Heart left ventricle (tissue), 13 donors: Measurements from ENCODE around the gene ALDH3B1.

Experiments
- POLR2A ChIP-seq, 2 donors: fragments of 450-650 bp; IDR thresholded peaks; one replicate each; pipeline ENCODE4 v1.6.1; 2017; ENCODE audit warnings: antibody characterized with exemption in 2 of 2, mild to moderate bottlenecking in 2 of 2, moderate library complexity in 2 of 2
- TF ChIP-seq, protein P1 (sequence below), 12 donors: fragments of 200-600 bp; sonication (generic) in 4 of 12; IDR thresholded peaks; one replicate each; pipeline versions ENCODE4 v1.5.0 to v1.8.0; 2018 to 2022; ENCODE audit warnings: antibody characterized with exemption in 12 of 12, mild to moderate bottlenecking in 5 of 12
- donor health status: ischemic (EF 13 %, LVEDD 7.1; RV severe dilation, severe dysfunction).
- donor health status: DM: no; HTN: yes; CAD: no.
- donor health status: DM: no; HTN: no; CAD: no.
- donor health status: ischemic (EF 25% LVEDD 6.9; RV normal size, moderate dysfunction).
- donor health status: ischemic (EF 25% LVEDD 5.7; RV mildly dilated, moderate dysfunction).
- donor health status: ischemic (EF 35%, LVEDD 5.7; RV mildly dilated, moderate dysfunction).
- donor health status: nonischemic (EF 11% LVEDD 7.7; RV severe dilation, severe dysfunction).
- donor health status: DM: yes; HTN: yes; CAD: no.
- donor health status: PGD.
- donor health status: ischemic (EF 29% LVEDD 5.4; RV normal size, mild dysfunction).
- donor health status: nonischemic (EF 23%, LVEDD 6.1; RV moderate dilation, normal function).

DNA sequence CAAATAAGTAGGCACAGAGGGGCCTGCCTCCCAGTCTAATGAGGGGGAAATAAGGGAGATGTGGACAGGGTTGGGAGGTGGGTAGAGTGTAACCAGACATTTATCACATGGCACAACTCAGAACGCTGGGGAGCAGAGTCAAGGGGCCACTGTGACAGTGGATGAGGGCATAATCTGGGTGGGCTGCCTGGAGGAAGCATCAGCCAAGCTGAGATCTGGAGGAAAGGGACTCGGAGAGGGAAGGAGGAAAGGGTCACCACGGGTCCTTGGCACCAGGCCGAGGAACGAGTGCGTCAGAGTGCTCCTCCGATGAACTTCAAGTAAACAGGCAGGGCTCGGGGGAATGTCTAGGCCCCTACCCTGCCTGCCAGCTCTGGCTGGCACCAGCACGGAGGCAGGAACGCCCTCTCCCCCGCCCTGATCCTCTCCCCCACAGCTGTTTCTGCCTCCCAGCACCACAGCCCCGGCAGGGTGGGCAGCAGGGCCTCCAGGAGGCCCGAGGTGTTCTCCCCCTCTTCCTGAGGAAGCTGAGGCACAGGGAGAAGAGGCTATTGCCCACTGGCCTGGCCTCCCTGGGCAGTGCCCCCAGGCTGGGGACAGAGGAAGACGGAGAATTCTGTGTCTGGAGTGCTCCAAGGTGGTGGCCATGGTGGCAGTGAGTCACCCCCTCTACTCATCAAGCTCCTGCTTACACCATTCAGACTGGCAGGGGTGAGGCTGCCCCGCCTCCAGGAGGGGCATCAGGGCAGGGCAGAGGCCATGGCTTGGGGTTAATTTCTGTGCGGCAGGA lies 4.2 kb downstream of the ALDH3B1 start:
- TF ChIP-seq, protein P1, sequence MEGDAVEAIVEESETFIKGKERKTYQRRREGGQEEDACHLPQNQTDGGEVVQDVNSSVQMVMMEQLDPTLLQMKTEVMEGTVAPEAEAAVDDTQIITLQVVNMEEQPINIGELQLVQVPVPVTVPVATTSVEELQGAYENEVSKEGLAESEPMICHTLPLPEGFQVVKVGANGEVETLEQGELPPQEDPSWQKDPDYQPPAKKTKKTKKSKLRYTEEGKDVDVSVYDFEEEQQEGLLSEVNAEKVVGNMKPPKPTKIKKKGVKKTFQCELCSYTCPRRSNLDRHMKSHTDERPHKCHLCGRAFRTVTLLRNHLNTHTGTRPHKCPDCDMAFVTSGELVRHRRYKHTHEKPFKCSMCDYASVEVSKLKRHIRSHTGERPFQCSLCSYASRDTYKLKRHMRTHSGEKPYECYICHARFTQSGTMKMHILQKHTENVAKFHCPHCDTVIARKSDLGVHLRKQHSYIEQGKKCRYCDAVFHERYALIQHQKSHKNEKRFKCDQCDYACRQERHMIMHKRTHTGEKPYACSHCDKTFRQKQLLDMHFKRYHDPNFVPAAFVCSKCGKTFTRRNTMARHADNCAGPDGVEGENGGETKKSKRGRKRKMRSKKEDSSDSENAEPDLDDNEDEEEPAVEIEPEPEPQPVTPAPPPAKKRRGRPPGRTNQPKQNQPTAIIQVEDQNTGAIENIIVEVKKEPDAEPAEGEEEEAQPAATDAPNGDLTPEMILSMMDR (IDR thresholded peaks at IDR 0.05) = no peak
- no peak for TF ChIP-seq POLR2A (IDR thresholded peaks at IDR 0.05)
